GM18505 (cell line): ENCODE data around the gene MIEF2.
A peak's percentile ranks its signal among the peaks of the same experiment; 100 is the strongest.
"Not testable (repeated sequence)": the region's sequence is repeated elsewhere in the genome, so short reads cannot be mapped to it uniquely, and the experiment has no call there.

Experiments used
- ATAC-seq: cut with Tn5 transposase; IDR thresholded peaks from one replicate; pipeline ENCODE4 v1.9.1; 2021; ENCODE audit not compliant: unreplicated experiment
- POLR2A ChIP-seq: IDR thresholded peaks from 4 replicates; pipeline ENCODE4 v1.6.1; 2011; ENCODE audit warnings: borderline replicate concordance; ENCODE audit not compliant: insufficient read depth, insufficient read length; ENCODE audit errors: extremely low read depth

MIEF2 gene

DNA sequence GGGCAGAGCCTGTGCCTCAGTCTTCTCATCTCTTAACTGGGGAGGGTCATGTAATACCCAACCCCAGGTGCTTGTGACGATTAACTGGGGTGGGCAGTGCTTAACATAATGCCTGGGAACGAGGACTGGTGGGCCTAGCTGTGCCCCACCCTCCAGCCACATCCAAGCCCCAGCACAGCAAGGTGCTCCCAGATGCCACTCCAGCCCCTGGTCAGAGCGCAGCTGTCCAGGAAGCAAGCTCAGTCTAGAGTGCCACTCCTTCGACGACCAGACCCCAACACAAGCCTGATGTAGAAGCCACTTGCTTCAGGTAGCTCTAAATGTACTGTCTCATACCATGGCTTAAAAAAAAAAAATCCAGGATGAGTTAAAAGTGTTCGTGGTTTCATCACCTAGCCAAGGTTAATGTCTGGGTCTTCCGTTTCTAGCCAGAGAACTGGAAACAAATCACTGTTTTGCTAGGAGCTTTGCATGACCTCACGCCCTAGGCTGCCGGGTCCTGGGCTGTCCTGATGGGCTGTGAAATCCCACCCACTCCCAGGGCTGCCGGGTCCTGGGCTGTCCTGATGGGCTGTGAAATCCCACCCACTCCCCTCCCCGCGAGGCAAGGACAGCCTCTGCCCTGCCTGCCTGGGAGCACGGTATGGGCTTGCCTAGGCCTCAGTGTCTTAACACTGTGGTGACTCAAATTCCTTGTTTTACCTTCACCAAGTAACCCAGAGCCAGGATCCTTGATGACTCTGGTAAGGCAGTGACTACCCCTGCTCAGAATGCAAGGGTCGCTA is 7.7 kb downstream of the MIEF2 start:
- no peak for ATAC-seq
- TF ChIP-seq POLR2A = no peak

DNA sequence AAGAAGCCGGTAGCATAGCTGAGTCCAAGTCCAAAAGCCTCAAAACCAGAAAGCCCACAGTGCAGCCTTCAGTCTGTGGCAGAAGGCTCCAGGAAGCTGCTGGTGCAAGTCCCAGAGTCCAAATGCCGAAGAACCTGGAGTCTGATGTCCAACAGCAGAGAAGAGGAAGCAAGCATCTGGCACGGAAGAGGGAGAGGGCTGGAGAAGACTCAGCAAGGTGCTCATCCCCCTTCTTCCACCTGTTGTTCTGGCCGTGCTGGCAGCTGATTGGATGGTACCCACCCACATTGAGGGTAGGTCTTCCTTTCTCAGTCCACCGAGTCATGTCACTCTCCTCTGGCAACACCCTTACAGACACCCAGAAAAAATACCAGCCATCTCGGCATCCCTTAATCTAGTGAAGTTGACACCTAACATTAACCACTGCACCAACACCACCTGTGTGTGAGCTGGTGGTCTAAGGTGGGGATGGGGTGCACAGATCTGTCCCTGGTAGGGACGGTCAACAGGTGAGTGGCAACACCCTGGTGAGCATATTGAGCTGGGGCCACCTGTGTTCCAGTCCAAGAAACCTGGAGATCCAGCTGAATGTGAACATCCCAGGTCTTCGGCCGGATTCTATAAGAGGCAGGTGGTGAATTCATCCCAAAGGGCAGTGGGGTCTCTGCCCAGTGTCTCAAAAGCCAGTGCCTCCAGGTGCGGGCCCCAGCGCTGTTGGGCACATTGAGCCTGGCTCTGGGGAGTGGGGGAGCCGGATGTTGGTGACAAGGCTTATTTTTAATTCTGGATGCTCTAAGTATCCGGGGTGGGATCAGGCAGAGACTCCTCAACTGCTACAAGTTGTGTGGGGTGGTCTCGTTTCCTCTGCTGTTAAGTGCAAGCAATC is 9.8 kb downstream of the MIEF2 start:
- no peak for ATAC-seq
- peak; percentile 16 for TF ChIP-seq POLR2A

DNA sequence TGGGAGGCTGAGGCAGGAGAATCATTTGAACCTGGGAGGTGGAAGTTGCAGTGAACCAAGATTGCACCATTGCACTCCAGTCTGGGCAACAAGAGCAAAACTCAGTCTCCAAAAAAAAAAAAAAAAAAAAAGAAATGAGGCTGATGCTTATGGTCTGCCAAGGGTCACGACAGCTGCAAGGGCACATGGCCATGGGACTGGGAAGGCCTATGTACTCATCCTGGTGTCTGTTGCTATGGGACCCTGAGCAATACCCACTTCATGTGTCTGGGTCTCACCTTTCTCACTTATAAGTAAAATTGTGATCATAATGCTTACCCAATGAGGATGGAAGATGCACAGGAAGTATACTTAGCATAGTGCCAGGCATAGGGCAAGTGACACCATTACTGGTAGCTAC is 16.6 kb downstream of the MIEF2 start:
- TF ChIP-seq POLR2A = no peak
- no peak for ATAC-seq

DNA sequence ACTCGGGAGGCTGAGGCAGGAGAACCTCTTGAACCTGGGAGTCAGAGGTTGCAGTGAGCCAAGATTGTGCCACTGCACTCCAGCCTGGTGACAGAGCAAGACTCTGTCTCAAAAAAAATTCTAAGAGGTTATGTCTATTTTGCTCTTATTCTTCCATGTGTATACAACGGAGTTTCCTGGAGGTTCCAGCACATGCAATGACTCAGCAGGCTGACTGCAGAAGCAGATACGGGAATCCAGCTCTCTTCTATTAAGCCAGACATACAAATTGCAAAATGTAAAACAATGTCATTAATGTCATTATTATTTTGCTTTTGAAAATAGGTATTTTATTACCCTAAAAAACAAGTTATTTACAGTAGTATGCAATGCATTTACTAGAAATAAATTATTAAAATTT is 18.4 kb downstream of the MIEF2 start:
- TF ChIP-seq POLR2A = no peak
- no peak for ATAC-seq

DNA sequence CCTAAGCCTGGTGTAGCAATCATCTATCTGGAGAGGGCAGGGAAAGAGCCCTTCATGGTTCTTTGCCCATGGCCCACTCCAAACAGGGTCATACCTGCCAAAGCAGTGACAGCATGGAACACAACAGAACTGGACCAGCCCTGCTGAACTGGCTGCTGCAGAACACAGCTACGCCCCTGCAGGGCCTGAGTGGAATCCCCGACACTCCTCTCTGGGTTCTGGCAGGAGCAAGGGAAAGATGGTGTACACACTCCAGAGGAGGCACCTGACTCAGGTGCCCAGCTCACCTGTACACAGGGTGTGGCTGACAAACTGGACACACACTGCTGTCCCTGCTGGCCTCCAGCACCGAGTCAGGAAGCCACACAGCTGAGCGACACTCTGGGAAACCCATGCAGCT is 19.8 kb downstream of the MIEF2 start:
- no peak for TF ChIP-seq POLR2A
- no peak for ATAC-seq

DNA sequence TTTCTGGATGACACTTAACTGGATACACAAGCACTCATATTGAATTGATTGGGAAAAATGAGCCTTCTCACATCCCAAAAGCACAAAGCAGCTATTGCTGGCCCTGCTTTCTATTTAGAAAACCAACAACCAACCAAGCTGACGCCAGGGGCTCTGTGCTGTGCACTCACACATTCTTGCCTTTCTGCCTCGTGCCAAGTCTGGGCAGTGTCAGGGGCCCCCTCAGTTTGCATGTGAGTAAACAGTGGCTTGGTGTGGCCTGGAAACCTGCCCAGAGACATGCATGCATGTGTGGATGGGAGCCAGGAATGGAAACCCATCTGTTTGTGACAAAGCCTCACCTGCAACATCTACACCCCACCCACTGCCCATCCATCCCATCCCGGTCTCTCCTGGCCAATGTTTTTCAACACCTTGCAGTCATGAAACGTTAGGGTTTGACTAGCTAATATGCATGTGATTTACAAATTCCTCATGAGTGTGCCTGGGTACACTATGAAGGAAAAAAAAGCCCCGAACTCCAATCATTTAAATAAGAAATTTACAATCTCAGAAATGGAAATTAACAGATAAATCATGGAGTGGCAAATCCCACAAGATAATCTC is 20.4 kb downstream of the MIEF2 start:
- TF ChIP-seq POLR2A = no peak
- ATAC-seq = no peak

DNA sequence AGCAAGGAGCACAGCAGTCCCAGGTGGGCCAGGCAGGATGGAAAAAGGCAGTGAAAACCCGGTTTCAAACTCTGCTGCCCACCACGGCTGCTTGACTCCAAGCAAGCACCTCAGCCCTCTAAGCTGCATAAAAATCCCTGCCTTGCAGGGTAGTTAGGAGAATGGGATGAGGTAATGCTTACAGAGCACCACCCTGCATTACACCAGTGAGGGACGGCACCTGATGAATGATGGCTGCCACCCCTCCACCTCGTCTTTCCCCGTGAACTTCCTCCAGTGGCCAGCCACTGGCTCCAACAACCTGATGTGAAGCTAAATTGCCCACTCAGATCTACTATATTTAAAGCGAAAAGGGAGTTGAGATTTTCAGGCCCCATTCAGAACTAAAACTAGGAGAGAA is 21.3 kb downstream of the MIEF2 start:
- TF ChIP-seq POLR2A = no peak
- no peak for ATAC-seq

DNA sequence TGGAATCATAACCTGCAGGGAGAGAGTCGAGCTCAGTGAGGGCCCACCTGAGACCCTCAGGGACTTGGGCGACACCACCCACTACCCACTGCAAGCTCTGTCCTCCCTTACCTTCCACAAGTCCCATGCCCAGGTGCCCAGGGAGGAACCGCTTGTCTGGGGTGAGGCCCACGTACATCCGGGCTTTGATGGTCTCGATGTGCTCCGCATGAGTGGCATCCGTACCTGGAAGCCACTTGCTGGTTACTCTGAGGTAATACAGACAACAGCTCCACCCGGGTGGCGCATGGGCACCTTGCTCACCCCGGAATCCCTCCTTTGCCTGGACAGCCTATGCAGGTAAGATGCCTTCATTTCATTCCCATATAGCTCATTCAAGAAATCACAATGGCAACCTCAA is 24.8 kb downstream of the MIEF2 start:
- ATAC-seq = no peak
- no peak for TF ChIP-seq POLR2A

DNA sequence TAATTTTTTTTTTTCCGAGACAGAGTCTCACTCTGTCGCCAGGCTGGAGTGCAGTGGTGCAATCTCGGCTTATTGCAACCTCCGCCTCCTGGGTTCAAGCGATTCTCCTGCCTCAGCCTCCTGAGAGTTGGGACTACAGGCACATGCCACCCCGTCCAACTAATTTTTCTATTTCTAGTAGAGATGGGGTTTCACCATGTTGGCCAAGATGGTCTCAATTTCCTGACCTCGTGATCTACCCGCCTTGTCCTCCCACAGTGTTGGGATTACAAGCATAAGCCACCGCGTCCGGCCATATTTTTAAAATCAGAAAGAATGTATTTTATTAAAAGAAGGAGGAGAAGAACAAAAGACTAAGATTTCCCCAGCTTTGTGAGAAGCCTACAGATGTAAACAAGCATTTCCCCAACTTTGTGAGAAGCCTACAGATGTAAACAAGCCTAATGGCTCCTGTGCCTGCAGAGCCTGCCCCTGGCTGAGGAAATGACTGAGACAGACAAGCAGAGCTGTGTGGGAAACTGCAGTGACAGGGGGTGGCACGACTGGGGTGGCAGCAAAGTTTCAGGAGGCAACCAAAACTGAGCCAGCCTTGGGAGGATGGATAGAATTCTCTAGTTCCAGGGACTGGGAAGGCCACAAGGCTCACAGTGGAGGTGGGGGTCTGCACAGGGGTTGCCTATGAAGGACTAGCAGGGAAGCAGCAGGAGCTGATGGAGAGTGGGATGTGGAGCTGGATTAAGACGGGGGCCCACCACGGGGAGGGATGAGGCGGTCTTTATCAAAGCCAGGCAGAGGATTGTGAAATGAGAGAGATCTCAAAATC is 31.5 kb downstream of the MIEF2 start:
- no peak for ATAC-seq
- no peak for TF ChIP-seq POLR2A

DNA sequence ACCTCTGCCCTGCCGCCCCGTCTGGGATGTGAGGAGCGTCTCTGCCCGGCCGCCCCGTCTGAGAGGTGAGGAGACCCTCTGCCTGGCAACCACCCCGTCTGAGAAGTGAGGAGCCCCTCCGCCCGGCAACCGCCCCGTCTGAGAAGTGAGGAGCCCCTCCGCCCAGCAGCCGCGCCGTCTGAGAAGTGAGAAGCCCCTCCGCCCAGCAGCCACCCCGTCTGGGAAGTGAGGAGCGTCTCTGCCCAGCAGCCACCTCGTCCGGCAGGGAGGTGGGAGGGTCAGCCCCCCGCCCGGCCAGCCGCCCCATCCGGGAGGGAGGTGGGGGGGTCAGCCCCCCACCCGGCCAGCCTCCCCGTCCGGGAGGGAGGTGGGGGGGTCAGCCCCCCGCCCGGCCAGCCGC is 37.6 kb downstream of the MIEF2 start:
- not testable (repeated sequence) for ATAC-seq

DNA sequence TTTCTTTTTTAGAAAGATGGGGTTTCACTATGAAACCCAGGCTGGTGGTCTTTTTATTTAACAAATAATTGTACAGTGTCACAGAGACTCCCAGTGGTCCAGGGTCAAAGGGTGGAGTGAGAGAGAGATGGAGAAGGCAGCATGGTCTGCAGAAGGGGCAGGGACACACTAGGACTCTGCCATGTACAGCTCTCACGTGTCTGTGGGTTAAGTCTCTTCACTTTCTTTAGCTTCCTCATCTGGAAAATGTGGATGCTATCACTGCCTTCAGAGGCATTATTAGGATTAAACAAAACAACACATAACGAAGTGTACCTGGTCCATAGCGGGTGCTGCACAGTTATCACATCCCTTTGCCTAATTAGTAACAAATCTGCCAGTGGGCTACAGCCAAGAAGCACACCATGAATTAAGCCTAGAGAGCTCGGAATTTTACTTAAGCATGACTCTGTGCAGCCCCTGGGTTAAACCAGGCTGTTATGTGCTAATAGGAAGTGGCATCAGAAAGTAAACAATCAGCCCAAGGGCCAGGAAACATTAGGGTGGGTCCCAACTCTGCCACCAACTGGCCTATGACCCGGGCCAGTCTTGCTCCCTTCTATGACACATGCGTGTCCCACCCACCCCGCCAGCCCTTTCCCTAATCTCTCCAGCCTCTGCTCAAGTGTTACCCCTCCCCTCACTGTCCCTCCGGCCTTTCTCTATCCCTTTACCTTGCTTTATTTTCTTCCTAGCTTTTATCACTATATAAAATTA is 40.4 kb downstream of the MIEF2 start:
- TF ChIP-seq POLR2A = no peak
- ATAC-seq = no peak

DNA sequence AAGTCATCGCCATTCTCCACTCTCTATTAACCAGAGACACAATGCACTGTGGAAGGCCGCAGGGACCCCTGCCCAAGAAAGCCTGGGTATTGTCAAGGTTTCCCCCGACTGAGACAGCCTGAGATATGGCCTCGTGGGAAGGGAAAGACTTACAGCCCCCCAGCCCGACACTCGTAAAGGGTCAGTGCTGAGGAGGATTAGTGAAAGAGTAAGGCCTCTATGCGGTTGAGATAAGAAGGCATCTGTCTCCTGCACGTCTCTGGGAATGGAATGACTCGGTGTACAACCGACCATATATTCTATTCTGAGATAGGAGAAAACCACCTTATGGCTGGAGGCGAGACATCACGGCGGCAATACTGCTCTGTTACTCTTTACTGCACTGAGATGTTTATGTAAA is 42.7 kb downstream of the MIEF2 start:
- ATAC-seq = not testable (repeated sequence)
